ENCODE results near the gene CD44.
"Not testable (repeated sequence)": the region's sequence is repeated elsewhere in the genome, so short reads cannot be mapped to it uniquely, and the experiment has no call there.

CD44 gene

DNA sequence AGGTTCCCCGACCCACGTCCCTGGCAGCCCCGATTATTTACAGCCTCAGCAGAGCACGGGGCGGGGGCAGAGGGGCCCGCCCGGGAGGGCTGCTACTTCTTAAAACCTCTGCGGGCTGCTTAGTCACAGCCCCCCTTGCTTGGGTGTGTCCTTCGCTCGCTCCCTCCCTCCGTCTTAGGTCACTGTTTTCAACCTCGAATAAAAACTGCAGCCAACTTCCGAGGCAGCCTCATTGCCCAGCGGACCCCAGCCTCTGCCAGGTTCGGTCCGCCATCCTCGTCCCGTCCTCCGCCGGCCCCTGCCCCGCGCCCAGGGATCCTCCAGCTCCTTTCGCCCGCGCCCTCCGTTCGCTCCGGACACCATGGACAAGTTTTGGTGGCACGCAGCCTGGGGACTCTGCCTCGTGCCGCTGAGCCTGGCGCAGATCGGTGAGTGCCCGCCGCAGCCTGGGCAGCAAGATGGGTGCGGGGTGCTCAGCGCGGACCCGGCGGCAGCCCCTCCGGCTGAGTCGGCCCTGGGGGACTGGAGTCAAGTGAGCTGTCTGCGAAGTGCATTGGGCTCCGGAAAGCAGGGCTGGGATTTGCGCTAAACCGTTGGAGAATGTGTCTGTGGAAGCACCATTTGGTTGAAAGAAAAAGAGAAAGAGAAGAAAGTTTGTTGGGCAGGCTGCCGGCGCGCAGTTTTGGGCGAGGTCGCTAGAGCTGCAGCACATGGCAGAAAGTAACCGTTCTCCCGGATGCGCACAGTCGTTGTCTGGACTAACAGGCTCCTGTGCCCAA lies at the start of gene CD44:
CD44 (plus strand) TSS at position 229 of the 779 bp plus-strand sequence; CDS start at position 362, 133 bp downstream.
- Histone ChIP-seq H3K4me1 (ENCODE audit: control insufficient read depth, low read length) (peaks cover 6% of the 10 kb centered on the region), H3K4me2 (ENCODE audit: low read length) (peak within 1 kb of the TSS; percentile 13; the same call in 1 of the 2 replicates), H3K79me2 (ENCODE audit: control insufficient read depth, low read length) (no peaks in the 10 kb centered on the region), H3K27me3 (ENCODE audit: control insufficient read depth, low read length) (peaks cover 62% of the 10 kb centered on the region), H4K20me1 (ENCODE audit: control insufficient read depth, insufficient read depth, low read depth, low read length) (no peaks in the 10 kb centered on the region), H3K27ac (ENCODE audit: low read depth, low read length) (no peak within 1 kb of the TSS), H3K36me3 (ENCODE audit: control insufficient read depth, low read length) (no peaks in the 10 kb centered on the region), H3K4me3 (ENCODE audit: low read length) (0 out of 2 replicates have a peak within 1 kb of the TSS, but pooled peaks have one; percentile 6), H3F3A (ENCODE audit: control insufficient read depth, insufficient read depth) (no peaks in the 10 kb centered on the region), H3K9me3 (ENCODE audit: control insufficient read depth, insufficient read depth, low read length) (no peaks in the 10 kb centered on the region), H3K9me2 (replicated peaks; ENCODE audit: control insufficient read depth, low read length) (no peaks in the 10 kb centered on the region)
- TF ChIP-seq, protein P1, sequence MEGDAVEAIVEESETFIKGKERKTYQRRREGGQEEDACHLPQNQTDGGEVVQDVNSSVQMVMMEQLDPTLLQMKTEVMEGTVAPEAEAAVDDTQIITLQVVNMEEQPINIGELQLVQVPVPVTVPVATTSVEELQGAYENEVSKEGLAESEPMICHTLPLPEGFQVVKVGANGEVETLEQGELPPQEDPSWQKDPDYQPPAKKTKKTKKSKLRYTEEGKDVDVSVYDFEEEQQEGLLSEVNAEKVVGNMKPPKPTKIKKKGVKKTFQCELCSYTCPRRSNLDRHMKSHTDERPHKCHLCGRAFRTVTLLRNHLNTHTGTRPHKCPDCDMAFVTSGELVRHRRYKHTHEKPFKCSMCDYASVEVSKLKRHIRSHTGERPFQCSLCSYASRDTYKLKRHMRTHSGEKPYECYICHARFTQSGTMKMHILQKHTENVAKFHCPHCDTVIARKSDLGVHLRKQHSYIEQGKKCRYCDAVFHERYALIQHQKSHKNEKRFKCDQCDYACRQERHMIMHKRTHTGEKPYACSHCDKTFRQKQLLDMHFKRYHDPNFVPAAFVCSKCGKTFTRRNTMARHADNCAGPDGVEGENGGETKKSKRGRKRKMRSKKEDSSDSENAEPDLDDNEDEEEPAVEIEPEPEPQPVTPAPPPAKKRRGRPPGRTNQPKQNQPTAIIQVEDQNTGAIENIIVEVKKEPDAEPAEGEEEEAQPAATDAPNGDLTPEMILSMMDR (IDR thresholded peaks at IDR 0.05; ENCODE audit: low read depth, low read length, poor library complexity, severe bottlenecking): no peak
- 0 out of 2 replicates have a peak, but pooled peaks have one; percentile 63 for TF ChIP-seq EZH2phosphoT487 (IDR thresholded peaks at IDR 0.05; ENCODE audit: borderline replicate concordance, low read length)

GRCh38 chr11:35089666-35090065 lies 49.3 kb upstream of the CD44 start:
- no peaks in the 10 kb centered on the region for H3K27me3 ChIP-seq (ENCODE audit: control insufficient read depth, low read length)
- TF ChIP-seq EZH2phosphoT487 (IDR thresholded peaks at IDR 0.05; ENCODE audit: borderline replicate concordance, low read length): no peak
- H3K4me1 ChIP-seq (ENCODE audit: control insufficient read depth, low read length): peaks cover 46% of the 10 kb centered on the region
- H3K9me2 ChIP-seq (replicated peaks; ENCODE audit: control insufficient read depth, low read length): no peaks in the 10 kb centered on the region
- H3K36me3 ChIP-seq (ENCODE audit: control insufficient read depth, low read length): no peaks in the 10 kb centered on the region
- no peaks in the 10 kb centered on the region for H3F3A ChIP-seq (ENCODE audit: control insufficient read depth, insufficient read depth)
- H3K4me2 ChIP-seq (ENCODE audit: low read length): peak overlapping the region; percentile 79
- H3K4me3 ChIP-seq (ENCODE audit: low read length): peak overlapping the region; percentile 61
- peak overlapping the region; percentile 61 for H3K27ac ChIP-seq (ENCODE audit: low read depth, low read length)
- peaks cover 3% of the 10 kb centered on the region; the same call in 1 of the 2 replicates for H3K9me3 ChIP-seq (ENCODE audit: control insufficient read depth, insufficient read depth, low read length)
- H4K20me1 ChIP-seq (ENCODE audit: control insufficient read depth, insufficient read depth, low read depth, low read length): no peaks in the 10 kb centered on the region
- no peaks in the 10 kb centered on the region for H3K79me2 ChIP-seq (ENCODE audit: control insufficient read depth, low read length)

DNA sequence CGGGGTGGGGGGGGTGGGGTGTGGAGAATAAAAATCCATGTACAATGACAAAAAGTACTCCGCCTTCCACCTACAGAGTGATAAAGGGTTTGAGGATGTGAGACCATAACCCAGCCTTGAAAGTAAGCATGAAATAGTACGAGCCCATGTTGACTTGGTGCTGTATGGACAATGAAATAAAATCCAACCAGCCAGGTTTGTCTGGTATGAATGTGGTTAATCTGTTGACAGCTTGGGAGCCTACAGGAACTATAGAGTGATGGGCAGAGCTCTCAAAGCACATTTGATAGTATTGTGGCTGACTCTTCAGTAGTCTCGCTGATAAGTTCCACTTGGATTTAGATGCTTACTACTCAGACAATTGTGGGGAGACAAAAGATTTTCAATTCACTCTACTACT lies 48.8 kb upstream of the CD44 start:
- H3K9me2 ChIP-seq (replicated peaks; ENCODE audit: control insufficient read depth, low read length): no peaks in the 10 kb centered on the region
- peak overlapping the region; percentile 79 for H3K4me2 ChIP-seq (ENCODE audit: low read length)
- no peak for TF ChIP-seq EZH2phosphoT487 (IDR thresholded peaks at IDR 0.05; ENCODE audit: borderline replicate concordance, low read length)
- TF ChIP-seq, protein P1 (IDR thresholded peaks at IDR 0.05; ENCODE audit: low read depth, low read length, poor library complexity, severe bottlenecking): no peak
- no peaks in the 10 kb centered on the region for H4K20me1 ChIP-seq (ENCODE audit: control insufficient read depth, insufficient read depth, low read depth, low read length)
- H3K36me3 ChIP-seq (ENCODE audit: control insufficient read depth, low read length): no peaks in the 10 kb centered on the region
- H3K4me1 ChIP-seq (ENCODE audit: control insufficient read depth, low read length): peaks cover 48% of the 10 kb centered on the region
- no peaks in the 10 kb centered on the region for H3F3A ChIP-seq (ENCODE audit: control insufficient read depth, insufficient read depth)
- peak overlapping the region; percentile 61 for H3K4me3 ChIP-seq (ENCODE audit: low read length)
- H3K27ac ChIP-seq (ENCODE audit: low read depth, low read length): peak overlapping the region; percentile 61
- peaks cover 3% of the 10 kb centered on the region; the same call in 1 of the 2 replicates for H3K9me3 ChIP-seq (ENCODE audit: control insufficient read depth, insufficient read depth, low read length)
- H3K27me3 ChIP-seq (ENCODE audit: control insufficient read depth, low read length): no peaks in the 10 kb centered on the region
- no peaks in the 10 kb centered on the region for H3K79me2 ChIP-seq (ENCODE audit: control insufficient read depth, low read length)

DNA sequence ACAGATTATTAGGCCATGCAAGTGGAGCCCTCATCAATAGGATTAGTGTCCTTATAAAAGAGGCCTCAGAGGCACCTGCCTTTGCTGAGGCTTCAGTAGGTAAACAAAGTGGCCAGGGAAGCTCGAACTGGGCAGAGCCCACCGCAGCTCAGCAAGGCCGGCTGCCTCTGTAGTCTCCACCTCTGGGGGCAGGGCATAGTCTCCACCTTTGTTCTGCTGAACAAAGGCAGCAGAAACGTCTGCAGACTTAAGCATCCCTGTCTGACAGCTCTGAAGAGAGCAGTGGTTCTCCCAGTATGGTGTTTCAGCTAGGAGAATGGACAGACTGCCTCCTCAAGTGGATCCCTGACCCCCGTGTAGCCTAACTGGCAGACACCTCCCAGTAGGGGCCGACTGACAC lies 48.0 kb upstream of the CD44 start:
- H3K9me3 ChIP-seq (ENCODE audit: control insufficient read depth, insufficient read depth, low read length); H3K27me3 ChIP-seq (ENCODE audit: control insufficient read depth, low read length); H3F3A ChIP-seq (ENCODE audit: control insufficient read depth, insufficient read depth); H3K4me3 ChIP-seq (ENCODE audit: low read length); H4K20me1 ChIP-seq (ENCODE audit: control insufficient read depth, insufficient read depth, low read depth, low read length); H3K4me2 ChIP-seq (ENCODE audit: low read length); H3K27ac ChIP-seq (ENCODE audit: low read depth, low read length); H3K36me3 ChIP-seq (ENCODE audit: control insufficient read depth, low read length); H3K9me2 ChIP-seq (replicated peaks; ENCODE audit: control insufficient read depth, low read length); H3K79me2 ChIP-seq (ENCODE audit: control insufficient read depth, low read length): not testable (repeated sequence)
- peaks cover 48% of the 10 kb centered on the region for H3K4me1 ChIP-seq (ENCODE audit: control insufficient read depth, low read length)
